ENCODE measurements around the gene GATA3. TPM values are rescaled to one million over a fixed set of nuclear protein-coding genes. Genes with fewer than 3 reads are reported as not detected.

GATA3 gene
- total RNA-seq, 1 donor from 2014 or later, result 2.7 TPM

GRCh38 chr10:8051109-8051821 is 3.2 kb upstream of the GATA3 start:
- Mint-ChIP-seq H3K9me3 (ENCODE audit: low read depth) (no peaks in the 10 kb centered on the region), H3K27me3 (peaks cover 68% of the 10 kb centered on the region), H3K36me3 (ENCODE audit: insufficient read depth) (no peaks in the 10 kb centered on the region), H3K4me3 (ENCODE audit: low read depth) (peak overlapping the region; percentile 40), H3K27ac (no peak overlapping the region), H3K4me1 (ENCODE audit: low read depth) (peaks cover 19% of the 10 kb centered on the region)
- no peak for TF ChIP-seq CTCF (IDR thresholded peaks at IDR 0.05; ENCODE audit: unreplicated experiment)
- DNase-seq (ENCODE audit: low spot score, unreplicated experiment), result no peak

GRCh38 chr10:8051851-8052257 is 2.6 kb upstream of the GATA3 start:
- no peak for TF ChIP-seq CTCF (IDR thresholded peaks at IDR 0.05; ENCODE audit: unreplicated experiment)
- peak overlapping the region; percentile 83 for H3K27ac Mint-ChIP-seq
- DNase-seq (ENCODE audit: low spot score, unreplicated experiment), result no peak

GRCh38 chr10:8052341-8052955 is 2.0 kb upstream of the GATA3 start:
- TF ChIP-seq CTCF (IDR thresholded peaks at IDR 0.05; ENCODE audit: unreplicated experiment), result no peak
- H3K27me3 Mint-ChIP-seq, result peaks cover 68% of the 10 kb centered on the region
- H3K27ac Mint-ChIP-seq, result peak overlapping the region; percentile 83
- no peaks in the 10 kb centered on the region for H3K36me3 Mint-ChIP-seq (ENCODE audit: insufficient read depth)
- H3K4me1 Mint-ChIP-seq (ENCODE audit: low read depth), result peaks cover 19% of the 10 kb centered on the region
- H3K4me3 Mint-ChIP-seq (ENCODE audit: low read depth), result peak overlapping the region; percentile 41
- no peaks in the 10 kb centered on the region for H3K9me3 Mint-ChIP-seq (ENCODE audit: low read depth)
- no peak for DNase-seq (ENCODE audit: low spot score, unreplicated experiment)

More at GRCh38 chr10:8051851-8052257, 2.6 kb upstream of the GATA3 start:
- H3K4me1 Mint-ChIP-seq (ENCODE audit: low read depth), result peaks cover 19% of the 10 kb centered on the region
- H3K4me3 Mint-ChIP-seq (ENCODE audit: low read depth), result peak overlapping the region; percentile 41
- H3K9me3 Mint-ChIP-seq (ENCODE audit: low read depth), result no peaks in the 10 kb centered on the region
- peaks cover 68% of the 10 kb centered on the region for H3K27me3 Mint-ChIP-seq
- no peaks in the 10 kb centered on the region for H3K36me3 Mint-ChIP-seq (ENCODE audit: insufficient read depth)

- no peak for DNase-seq (ENCODE audit: low spot score, unreplicated experiment)
- Mint-ChIP-seq H3K27ac (peak overlapping the region; percentile 37), H3K4me1 (ENCODE audit: low read depth) (peaks cover 21% of the 10 kb centered on the region), H3K27me3 (peaks cover 68% of the 10 kb centered on the region), H3K9me3 (ENCODE audit: low read depth) (no peaks in the 10 kb centered on the region), H3K36me3 (ENCODE audit: insufficient read depth) (no peaks in the 10 kb centered on the region), H3K4me3 (ENCODE audit: low read depth) (peak overlapping the region; percentile 53)
- TF ChIP-seq CTCF (IDR thresholded peaks at IDR 0.05; ENCODE audit: unreplicated experiment), result peak; percentile 80
These were observed 1.5 kb upstream of the GATA3 start for GRCh38 chr10:8052956-8053445.

GRCh38 chr10:8053446-8054243 is 843 bp upstream of the GATA3 start:
- Mint-ChIP-seq H3K4me3 (ENCODE audit: low read depth) (peak overlapping the region; percentile 74), H3K4me1 (ENCODE audit: low read depth) (peaks cover 21% of the 10 kb centered on the region), H3K27me3 (peaks cover 68% of the 10 kb centered on the region), H3K9me3 (ENCODE audit: low read depth) (no peaks in the 10 kb centered on the region), H3K27ac (peak overlapping the region; percentile 88), H3K36me3 (ENCODE audit: insufficient read depth) (no peaks in the 10 kb centered on the region)
- peak; percentile 85 for DNase-seq (ENCODE audit: low spot score, unreplicated experiment)
- TF ChIP-seq CTCF (IDR thresholded peaks at IDR 0.05; ENCODE audit: unreplicated experiment), result no peak

Data from progenitor cell of endocrine pancreas (in vitro differentiated cells).